Lung microvascular endothelial cell (primary cell): Measurements from ENCODE around the gene IL3. TPM values are rescaled to one million over a fixed set of nuclear protein-coding genes. Genes with fewer than 3 reads are reported as not detected.

Source experiments
- DNase-seq, 2 donors: peaks; one replicate each; pipeline versions ENCODE4 v3.0.0 to v3.0.0-alpha.2; 2010; ENCODE audit warnings: low read depth in 2 of 2
- total RNA-seq: library from RNA; depleted of rRNA; stranded (reverse); fragments of >200 nt; gene quantifications from 2 replicates; pipeline ENCODE4 v1.2.1, GENCODE V29; 2014

Gene IL3
- total RNA-seq, 1 donor from 2014 or later = not detected

DNA sequence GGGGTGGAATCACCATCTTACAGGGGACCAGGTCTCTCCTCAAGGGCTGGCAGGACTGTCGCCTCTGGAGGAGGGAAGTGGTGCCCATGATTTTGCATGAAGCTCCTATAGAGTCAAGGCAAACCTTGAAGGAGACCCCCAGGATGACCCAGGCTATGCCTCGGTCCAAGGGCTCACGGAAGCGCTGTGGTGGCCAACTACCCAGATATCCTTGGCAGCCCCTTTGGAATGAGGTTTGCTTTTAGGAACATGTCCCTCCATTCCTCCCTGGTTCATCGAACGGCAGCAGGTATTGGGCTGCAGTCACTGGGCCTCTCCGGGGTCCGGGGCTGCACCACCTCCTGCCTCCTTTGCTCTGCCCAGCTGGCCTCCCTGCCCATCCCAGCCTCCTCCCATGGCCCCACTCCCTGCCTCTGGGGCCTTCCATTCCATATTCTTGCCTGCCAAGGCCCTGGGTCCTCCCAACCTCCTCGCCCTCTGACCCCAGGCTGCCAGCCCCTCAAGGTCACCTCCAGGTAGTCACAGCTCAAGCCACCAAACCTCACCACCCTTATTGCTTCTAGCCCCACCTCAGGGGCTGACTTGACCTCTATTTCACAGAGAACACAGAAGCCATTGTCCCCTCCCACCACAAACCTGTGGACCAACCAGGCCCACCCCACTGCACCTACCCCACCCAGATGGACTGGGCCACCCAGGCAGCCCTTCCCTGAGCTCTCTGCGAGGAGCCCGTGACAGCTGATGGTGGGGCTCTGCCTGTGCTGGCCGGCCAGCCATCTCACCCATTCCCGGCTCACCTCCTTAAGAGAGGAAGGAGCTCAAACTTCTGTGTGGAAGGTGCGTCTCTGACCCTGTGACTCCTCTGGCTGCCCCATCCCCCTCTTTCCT is 3.6 kb upstream of the IL3 start:
- no peak for DNase-seq

DNA sequence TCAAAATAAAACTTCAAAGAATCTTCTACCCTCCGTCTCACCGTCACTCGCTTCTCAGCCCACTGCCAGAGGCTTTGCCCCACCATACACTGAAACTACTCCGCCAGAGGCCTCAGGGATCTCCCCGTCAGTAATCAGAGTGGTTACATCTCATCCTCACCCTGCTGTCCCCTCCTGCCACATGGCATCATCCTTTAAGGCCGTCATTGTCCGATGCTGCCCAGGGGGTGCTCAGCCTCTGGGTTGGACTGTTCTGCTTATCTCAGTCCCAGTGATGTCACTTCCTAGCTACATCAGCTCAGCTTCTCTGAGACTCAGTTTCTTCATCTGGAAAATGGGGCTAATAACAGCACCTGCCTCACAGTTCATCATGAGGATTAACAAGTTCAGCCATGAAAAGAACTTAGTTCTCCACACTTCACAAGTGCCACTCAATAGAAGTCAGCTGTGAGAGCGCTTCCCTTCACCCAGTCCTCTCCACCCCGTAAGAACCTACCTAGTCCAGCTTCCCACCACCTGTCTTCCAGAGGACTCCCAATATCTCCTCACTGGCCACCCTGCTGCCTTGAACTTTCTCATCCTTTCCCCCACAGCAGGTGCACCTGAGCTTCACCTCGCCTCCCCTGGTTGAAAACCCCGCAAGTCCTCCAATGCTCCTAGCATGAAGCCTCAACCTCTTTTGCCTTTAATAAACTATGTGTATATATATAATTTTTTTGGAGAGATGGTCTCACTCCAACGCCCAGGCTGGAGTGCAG is 2.8 kb upstream of the IL3 start:
- DNase-seq = no peak

DNA sequence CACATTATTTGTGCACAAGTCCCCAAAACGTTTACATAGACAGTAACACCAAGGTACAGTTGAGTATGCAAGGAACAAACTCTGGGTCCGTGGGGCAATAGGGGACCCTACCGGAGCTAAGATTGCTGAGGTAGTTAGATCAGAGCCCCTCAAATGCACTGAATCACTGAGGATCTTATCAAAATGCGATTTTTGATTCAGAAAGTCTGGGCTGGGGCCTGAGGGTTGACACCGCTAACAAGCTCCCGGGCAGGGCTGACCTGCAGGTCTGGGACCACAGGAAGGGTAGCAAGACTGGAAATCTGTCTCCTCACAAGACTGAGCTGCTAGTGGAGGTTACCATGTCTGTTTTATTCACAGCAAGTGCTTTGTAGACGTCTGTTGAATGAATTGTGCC is 1.8 kb upstream of the IL3 start:
- DNase-seq = no peak

DNA sequence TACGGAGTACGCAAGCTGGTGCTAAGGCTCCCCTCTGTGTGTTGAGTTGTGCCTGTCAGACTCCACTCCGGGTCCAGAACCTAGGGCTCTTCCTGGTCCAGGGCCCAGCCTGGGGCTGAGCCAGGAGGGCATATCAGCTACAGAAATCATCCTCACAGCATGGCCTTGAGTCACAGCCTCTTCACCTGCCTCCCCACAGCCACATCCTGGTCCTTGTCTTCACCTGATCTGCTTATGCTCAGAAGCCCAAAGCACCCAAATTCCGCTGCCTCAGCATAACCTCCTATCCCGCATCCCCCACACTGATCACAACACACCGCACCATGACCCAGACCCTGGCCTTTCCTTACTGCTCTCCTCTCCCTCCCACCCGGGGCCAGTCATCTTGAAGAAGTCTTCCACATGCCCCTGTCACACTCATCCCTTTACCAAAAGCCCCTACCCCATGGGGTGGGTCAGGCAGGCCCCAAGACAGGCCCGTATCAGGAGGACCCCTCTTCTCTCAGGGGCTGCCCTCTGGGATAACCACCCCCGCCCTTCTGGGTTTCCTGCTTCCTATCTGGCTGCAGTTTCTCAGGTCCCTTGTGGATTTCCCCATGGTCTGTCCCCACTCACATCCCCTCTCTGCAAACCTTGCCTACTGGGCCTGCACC is 1.3 kb upstream of the IL3 start:
- DNase-seq = no peak

DNA sequence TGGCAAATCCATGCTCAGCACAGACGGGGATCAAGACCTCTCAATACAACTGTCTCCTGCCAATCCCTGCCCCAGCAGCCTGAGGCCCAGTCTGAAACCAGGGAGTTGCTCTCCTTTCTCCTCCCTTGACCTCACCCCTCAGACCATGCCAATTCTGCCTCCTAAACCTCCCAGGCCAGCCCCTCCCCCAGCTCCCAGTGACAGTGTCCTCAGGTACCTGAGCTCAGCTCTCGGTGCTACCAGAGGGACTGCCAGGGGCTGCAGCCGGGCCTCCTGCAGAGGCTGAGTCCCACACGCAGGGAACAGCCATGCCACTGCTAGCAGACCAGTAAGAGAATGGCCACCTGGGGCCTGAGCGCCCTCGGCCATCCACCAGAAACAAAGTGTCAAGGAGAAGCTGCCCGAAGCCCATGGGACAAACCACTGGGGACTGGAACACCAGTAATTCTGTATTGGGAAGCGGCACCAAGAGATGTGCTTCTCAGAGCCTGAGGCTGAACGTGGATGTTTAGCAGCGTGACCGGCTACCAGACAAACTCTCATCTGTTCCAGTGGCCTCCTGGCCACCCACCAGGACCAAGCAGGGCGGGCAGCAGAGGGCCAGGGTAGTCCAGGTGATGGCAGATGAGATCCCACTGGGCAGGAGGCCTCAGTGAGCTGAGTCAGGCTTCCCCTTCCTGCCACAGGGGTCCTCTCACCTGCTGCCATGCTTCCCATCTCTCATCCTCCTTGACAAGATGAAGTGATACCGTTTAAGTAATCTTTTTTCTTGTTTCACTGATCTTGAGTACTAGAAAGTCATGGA is 557 bp upstream of the IL3 start:
- no peak for DNase-seq

DNA sequence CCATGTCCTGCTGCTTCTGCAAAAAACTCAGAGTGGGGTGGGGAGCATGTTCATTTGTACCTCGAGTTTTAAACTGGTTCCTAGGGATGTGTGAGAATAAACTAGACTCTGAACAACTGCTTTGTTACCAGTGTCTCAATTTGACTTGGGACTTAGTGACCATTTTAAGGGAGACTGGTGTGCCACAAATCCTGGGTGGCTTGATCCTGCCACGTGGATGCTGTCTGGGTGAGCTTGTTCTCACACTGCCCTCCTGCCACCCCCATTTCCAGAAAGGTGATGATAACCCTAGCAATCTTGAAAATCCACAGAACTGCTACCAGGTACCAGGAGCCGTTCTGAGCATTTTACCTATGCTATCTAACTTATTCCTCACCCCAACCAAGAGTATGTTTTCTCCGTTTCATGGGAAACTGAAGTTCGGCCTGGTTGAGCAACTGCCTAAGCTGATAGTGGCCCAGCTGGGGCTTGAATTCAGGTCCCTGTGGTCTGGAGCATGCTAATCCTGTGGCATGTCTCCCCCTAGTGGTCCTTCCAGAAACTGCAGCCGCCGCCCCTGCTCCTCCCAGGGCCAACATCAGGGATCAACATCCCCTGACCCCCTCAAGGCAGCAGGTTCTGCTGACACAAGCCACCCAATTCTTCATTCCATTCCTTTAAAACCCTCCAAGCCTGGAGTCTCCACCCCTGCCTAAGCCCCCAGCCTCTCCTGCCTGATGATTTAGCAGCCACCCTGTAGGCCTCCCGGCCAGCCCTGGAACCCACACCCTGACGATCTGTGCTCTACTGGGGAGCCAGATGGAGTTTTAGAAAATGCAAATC is 2.8 kb downstream of the IL3 start:
- DNase-seq = peak; percentile 63 to 71

DNA sequence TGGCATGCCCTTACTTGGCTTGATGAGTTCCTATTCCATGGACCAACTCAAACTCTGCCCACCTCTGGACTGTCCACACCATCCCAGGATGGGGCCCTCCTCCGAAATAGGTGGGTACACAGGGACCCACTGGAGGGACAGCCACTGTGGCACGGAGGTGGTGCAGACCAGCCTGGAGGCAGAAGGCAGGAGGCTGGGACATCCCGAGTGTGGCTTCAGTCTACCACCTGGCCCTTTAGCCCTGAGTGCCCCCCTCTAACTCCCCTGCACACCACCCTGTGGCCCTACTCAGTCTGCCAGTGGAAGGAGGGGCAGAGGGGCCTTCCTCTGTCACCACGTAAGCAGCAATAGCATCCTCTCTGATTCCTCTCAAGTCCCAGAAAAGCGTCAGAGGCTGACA is 3.7 kb downstream of the IL3 start:
- DNase-seq = no peak

DNA sequence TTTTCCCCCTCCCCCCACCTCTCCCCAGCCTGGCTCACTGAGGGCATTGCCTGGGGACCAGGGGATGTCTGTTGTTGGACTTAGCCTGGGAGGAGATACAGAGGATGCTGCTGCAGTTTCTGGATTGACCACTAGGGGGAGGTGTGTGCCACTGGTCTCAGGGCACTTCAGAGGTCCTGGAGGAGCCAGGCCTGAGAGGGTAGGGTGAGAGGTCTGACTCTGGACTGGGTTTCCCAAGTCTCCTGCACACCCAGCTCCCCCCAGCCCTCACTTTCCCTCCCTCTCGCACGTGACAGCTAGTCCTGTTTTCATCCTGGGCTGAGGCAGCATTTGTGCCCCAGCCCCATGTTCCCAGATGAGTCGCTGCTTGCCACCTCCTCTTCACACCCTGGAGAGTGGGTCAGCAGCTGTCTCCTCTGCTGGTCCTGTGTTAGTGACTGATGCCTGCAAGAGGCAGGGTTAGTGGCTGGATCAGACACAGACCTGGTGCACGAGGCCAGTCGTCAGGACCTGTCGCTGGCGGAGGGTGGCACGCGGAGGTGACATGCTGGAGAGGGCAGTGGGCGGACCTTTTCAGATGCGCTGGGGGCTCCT is 4.4 kb downstream of the IL3 start:
- DNase-seq = peak; percentile 73 to 75

DNA sequence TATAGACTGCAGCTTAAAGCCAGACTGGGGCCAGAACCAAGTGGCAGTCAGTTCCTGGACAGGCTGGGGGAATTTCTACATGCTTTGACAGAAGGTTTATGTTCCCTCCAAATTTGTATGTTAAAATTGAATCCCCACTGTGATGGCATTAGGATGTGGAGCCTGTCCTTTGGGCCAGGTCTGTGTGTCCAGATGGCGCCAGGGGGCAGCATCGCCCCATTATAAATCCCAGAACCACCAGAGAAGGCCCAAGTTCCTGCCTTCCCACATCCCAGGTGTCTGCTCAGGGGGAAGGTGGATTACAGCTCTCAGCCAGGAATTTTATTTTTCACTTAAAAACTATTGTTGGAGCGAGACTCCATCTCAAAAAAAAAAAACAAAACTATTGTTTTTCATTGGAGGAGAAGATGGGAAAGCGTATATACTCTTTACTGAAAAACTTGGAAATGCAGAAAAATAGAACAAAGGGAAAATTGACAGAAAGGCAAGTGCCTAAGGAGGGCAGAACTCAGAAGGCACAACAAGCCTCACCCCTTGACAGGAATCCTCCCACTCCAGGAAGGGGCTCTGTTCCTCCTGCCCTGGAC is 5.0 kb downstream of the IL3 start:
- peak; percentile 77 to 84 for DNase-seq

DNA sequence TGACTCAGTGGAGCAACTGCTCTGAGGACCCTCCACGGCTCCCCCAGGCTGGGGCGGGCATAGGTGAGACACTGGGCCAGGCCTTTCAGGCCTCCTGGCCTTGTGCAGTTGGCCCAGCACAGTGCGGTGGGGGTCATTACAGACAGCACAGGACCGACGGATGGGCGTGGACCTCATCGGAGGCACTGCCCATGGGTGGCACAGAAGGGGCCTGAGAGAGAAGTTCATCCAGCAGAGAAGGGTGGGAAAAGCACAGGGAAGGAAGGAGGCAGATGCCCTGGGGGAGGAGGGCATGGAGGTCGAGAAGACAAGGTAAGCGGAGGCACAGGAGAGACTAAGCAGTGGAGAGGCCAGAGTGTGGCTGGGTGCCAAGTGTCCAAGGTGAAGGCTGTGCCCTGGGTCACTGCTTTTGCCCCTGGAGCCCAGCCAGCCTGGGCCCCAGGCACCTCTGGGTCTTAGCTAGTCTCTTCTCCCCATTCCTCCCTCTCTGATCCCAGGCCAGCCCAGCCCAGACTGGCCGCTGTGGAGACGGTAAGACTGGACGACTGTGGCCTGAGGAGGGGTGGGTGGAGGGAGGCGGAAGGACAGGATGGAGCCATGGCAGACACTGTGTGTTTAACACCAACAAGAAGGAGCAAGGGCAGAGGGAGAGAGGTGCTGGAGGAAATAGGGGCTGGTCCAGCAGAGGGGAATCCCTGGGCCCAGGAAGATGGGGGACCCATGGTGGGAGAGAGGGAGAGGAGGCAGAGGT is 5.7 kb downstream of the IL3 start:
- DNase-seq = no peak

DNA sequence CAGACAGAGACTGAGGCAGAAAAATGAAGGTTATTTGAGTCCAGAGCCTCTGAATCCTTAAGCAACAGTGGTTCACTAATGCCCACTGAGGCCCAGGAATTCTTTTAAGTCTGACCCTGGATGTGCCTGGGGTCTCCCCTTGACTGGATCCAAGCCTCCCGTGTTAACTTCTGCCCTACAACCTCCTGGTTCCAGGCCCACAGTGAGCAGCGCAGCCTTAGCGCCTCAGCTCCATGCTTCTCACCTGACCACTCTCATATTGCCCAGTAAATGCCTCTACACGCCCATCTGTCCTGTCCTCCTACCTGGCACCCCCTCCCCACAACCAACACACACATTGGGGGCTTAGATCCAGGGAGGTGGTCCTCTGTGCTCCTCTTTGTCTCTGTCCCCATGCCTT is 6.4 kb downstream of the IL3 start:
- no peak for DNase-seq

DNA sequence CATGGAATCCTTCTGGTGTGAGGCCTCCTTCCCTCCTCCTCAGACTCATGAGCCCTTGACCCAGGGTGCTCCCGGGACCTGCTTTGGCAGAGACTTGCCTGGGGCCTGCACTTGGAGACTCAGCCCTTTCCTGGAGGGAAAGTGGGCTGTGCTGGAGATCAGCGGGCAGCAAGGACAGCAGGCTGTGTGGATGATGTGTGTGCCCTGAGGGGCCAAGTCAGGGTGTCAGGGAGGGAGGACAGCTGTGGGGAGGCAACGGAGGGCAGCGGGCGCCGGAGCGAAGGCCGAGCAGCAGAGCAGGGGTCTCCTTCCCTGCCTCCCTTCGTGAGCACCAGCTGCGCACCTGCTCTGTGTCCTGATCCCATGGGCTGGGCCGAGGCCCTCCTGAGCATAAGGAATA is 7.0 kb downstream of the IL3 start:
- DNase-seq = no peak

DNA sequence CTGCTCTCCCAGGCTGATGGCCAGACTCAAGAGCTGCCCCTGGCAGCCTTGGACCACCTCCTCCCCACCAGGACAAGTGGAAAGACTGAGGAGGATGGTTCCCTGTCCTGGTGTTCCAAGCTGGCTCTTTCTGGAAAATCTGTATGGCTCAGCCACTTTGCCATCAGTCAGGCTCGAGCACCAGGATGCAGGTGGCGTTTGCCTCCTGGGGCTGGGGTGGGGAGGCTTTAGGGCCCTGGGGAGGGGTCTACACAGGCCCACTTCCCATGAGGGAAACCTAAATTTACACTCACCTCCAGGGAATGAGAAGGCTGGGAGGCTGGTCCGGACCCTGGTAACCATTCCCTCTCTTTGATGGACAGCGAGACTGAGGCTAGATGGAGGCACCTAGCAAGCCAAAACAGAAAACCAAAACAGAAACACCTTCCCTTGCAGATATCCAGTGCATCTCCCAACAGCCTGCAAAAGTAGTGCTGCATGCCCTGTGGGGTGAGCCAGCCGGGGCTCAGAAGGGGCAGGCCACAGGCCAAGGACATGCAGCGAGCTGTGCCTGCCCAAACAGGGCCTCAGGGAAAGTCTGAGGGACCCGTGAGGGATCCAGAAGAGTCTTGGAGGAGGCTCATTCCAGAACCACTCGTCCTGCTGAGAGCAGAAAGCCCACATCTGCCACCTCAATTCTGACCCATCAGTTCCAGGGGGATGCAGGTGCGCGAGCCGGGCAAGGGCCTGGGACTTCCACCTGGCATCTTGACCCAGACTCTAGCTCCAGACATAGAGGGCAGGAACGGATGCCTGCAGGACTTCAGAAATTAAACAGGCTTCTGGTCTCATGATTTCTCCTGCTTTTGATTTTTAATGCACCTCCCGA is 7.7 kb downstream of the IL3 start:
- DNase-seq = no peak

DNA sequence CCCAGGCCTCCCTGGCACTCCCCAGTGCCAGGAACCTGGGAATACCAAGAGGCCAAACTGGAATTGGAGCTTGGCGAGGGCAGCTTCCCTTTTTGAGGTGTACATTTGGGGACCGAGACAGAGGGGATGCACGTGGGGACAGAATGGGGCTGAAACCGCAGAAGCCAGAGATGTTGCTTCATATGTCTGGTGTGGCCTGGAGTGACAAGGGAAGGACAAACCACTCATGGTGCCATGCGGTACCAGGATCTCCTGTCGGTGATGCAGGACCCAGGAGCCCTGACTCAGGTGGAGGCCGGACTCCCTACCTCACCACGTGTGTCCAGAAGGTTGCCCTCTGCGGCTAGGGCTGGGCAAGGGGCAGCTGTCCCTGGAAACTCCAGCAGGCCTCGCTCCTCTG is 9.1 kb downstream of the IL3 start:
- DNase-seq = no peak

DNA sequence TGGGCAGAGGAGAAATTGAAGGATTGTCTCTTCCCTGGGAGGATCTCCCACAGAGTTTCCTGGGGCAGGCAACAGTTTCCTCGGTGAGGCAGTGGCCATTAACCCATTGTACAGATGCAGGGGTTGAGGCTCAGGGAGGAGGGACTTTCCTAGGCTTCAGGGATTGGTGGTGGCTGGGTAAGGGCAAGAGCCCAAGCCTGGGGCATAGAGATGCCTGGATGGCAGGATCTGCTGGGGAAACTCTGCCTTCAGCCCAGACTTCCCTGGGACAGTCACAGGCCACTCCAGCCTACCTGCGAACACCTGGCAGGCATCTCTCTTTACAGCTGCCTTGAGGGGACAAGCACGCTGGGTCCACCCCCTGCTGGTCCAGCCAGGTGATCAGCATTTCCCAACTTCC is 9.5 kb downstream of the IL3 start:
- DNase-seq = no peak

DNA sequence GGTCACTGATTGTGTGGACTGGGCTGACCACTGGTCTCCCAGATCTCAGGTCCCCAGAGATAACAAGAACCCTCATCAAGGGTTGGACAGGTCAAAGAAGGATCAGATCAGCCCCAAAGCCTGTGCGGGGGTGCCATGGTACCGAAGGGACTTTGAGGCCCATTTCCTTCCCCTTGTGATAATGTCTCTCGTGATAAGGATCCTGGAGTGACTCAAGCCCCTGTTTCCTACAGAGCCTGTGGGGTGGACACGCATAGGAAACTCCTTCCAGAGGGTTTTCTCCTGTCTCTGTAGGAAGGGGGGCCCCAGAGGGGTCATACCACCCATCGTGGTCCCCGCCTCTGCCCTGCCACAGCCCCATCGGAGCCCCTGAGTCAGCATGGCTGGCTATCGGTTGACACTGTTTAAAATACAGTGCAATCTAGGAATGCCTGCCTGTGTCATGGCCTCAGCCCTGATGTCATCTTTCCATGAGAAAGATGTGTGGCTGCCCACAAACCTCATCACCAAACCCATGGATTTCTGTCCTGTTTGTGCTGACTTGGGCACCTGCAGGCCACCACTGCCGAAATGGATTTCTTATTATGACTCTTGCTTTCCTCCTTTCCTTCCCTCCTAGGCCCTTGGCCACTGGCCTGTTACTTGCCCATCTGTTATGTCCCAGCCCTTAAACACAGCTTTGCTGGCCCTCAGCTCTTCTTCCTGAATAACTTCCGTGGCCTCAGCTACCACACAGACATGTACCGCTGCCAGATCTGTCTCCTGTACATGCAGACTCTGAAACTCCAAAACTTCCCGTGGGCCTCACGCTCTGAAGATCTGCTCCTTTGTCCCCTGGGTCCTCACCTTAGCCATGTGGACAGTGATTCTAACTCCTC is 10.2 kb downstream of the IL3 start:
- peak; percentile 55 to 61 for DNase-seq

DNA sequence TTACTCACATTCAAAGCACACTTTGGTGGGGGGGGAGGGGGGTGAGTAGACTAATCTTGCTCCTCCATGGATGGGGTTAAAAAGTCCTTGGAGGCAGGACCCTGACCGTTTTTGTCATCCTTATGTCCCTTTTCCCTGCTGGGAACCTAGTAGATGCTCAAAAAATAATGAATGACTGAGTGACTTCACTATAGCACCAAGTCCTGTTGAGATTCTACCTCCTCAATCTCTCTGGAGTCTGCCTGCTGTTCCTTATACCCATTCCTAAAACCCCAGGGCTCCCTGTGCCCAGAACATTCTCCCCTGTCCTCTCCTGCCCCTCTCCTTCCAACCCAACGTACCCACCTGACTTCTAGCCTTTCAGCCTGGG is 10.9 kb downstream of the IL3 start:
- no peak for DNase-seq
